Loucy (cell line): Measurements from ENCODE around the gene IGHMBP2.

ENCODE experiments used
- H2AFZ ChIP-seq: fragments of 200-600 bp; sonication (generic); 2 replicates; pipeline ENCODE4 v1.6.0; 2016; ENCODE audit warnings: antibody characterized with exemption, mild to moderate bottlenecking, low read length, moderate library complexity
- H3F3A ChIP-seq: fragments of 200-600 bp; 2 replicates; pipeline ENCODE4 v1.6.0; 2016; ENCODE audit warnings: antibody characterized with exemption, low read depth, mild to moderate bottlenecking
- H3K27me3 ChIP-seq: fragments of 200-600 bp; sonication (generic); 2 replicates; pipeline ENCODE4 v1.6.1; 2014; ENCODE audit warnings: low read length, mild to moderate bottlenecking; ENCODE audit not compliant: insufficient read depth, poor library complexity, severe bottlenecking
- H3K36me3 ChIP-seq: fragments of 200-600 bp; sonication (generic); 2 replicates; pipeline ENCODE4 v1.6.1; 2016; ENCODE audit warnings: low read length; ENCODE audit not compliant: insufficient read depth
- H3K4me1 ChIP-seq: fragments of 200-600 bp; sonication (generic); 2 replicates; pipeline ENCODE4 v1.5.1; 2014; ENCODE audit warnings: low read length, mild to moderate bottlenecking; ENCODE audit not compliant: insufficient read depth, poor library complexity, severe bottlenecking
- H3K4me2 ChIP-seq: fragments of 200-600 bp; sonication (generic); 2 replicates; pipeline ENCODE4 v1.6.0; 2014; ENCODE audit warnings: antibody characterized with exemption, low read length, low read depth, mild to moderate bottlenecking; ENCODE audit not compliant: poor library complexity, severe bottlenecking
- H3K4me3 ChIP-seq: fragments of 200-600 bp; sonication (generic); 2 replicates; pipeline ENCODE4 v1.5.1; 2014; ENCODE audit warnings: low read length, mild to moderate bottlenecking, mixed read lengths; ENCODE audit not compliant: poor library complexity, severe bottlenecking
- H3K79me2 ChIP-seq: fragments of 200-600 bp; sonication (generic); 2 replicates; pipeline ENCODE4 v1.6.1; 2014; ENCODE audit warnings: low read length; ENCODE audit not compliant: insufficient read depth
- H3K9ac ChIP-seq: fragments of 200-600 bp; sonication (generic); 2 replicates; pipeline ENCODE4 v1.6.0; 2014; ENCODE audit warnings: mild to moderate bottlenecking, low read depth, low read length, moderate library complexity; ENCODE audit not compliant: poor library complexity, severe bottlenecking
- H3K9me2 ChIP-seq: fragments of 200-600 bp; sonication (generic); replicated peaks from 2 replicates; pipeline ENCODE4 v1.6.1; 2016; ENCODE audit warnings: low read depth, low read length, mixed read lengths
- H3K9me3 ChIP-seq: fragments of 200-600 bp; sonication (generic); 2 replicates; pipeline ENCODE4 v1.6.1; 2014; ENCODE audit warnings: mild to moderate bottlenecking, antibody characterized with exemption, low read length, low read depth; ENCODE audit not compliant: insufficient read depth
- H4K20me1 ChIP-seq: fragments of 200-600 bp; sonication (generic); 2 replicates; pipeline ENCODE4 v1.6.0; 2014; ENCODE audit warnings: antibody characterized with exemption, low read length, mild to moderate bottlenecking; ENCODE audit not compliant: insufficient read depth, poor library complexity, severe bottlenecking
- EZH2phosphoT487 ChIP-seq: fragments of 200-600 bp; IDR thresholded peaks from 2 replicates; pipeline ENCODE4 v1.6.1; 2018; ENCODE audit warnings: antibody characterized with exemption, mild to moderate bottlenecking, moderate library complexity, borderline replicate concordance
- TF ChIP-seq, protein P1 (sequence below): fragments of 200-600 bp; sonication (generic); conservative IDR thresholded peaks from 2 replicates; pipeline ENCODE4 v1.5.1; 2014; ENCODE audit warnings: mild to moderate bottlenecking, antibody characterized with exemption, low read length

Gene IGHMBP2

DNA sequence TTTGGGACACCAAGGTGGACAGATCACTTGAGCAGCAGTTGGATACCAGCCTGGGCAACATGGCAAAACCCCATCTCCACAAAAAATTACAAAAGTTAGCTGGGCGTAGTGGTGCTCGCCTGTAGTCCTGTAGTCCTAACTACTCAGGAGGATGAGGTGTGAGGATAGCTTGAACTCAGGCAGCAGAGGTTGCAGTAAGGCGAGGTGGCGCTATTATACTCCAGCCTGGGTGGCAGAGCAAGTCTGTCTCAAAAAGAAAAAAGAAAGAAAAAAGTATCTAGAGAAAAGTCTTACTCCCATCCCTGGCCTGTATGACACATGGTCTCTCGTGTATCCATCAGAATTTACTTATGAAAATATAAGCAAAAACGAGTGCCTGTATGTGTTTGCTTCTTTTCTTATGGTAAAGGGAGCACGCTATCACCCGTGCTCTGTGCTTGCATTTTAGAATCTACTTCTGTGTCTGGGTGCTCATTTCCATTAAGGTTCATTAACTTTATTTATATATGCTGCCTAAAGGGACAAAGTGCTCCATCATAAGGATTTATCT lies 46.6 kb upstream of the IGHMBP2 start:
- Histone ChIP-seq H3K4me2 (no peak overlapping the region), H4K20me1 (no peaks in the 10 kb centered on the region), H3K4me3 (no peak overlapping the region), H3K9me2 (no peaks in the 10 kb centered on the region), H2AFZ (no peak overlapping the region), H3K4me1 (no peaks in the 10 kb centered on the region), H3K79me2 (no peaks in the 10 kb centered on the region), H3K27me3 (no peaks in the 10 kb centered on the region), H3K9me3 (no peaks in the 10 kb centered on the region), H3F3A (no peaks in the 10 kb centered on the region), H3K9ac (no peak overlapping the region), H3K36me3 (no peaks in the 10 kb centered on the region)
- TF ChIP-seq, protein P1, sequence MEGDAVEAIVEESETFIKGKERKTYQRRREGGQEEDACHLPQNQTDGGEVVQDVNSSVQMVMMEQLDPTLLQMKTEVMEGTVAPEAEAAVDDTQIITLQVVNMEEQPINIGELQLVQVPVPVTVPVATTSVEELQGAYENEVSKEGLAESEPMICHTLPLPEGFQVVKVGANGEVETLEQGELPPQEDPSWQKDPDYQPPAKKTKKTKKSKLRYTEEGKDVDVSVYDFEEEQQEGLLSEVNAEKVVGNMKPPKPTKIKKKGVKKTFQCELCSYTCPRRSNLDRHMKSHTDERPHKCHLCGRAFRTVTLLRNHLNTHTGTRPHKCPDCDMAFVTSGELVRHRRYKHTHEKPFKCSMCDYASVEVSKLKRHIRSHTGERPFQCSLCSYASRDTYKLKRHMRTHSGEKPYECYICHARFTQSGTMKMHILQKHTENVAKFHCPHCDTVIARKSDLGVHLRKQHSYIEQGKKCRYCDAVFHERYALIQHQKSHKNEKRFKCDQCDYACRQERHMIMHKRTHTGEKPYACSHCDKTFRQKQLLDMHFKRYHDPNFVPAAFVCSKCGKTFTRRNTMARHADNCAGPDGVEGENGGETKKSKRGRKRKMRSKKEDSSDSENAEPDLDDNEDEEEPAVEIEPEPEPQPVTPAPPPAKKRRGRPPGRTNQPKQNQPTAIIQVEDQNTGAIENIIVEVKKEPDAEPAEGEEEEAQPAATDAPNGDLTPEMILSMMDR = no peak
- TF ChIP-seq EZH2phosphoT487 = no peak

DNA sequence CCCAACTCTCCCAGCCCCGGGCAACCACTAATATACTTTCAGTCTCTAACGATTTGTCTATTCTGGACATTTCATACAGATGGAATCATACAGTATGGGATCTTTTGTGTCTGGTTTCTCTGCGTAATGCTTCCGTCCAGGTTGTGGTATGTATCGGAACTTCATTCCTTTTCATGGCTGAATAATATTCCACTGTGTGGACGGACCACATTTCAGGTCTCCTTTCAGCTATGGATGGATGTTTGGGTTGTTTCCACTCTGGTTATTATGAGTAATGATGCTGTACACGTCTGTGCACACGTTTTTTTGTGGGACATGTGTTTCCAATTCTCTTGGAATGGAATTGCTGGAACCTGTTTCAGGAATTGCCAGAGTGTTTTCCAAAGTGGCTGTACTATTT lies 44.6 kb upstream of the IGHMBP2 start:
- Histone ChIP-seq H3K27me3 (no peaks in the 10 kb centered on the region), H3F3A (no peaks in the 10 kb centered on the region), H3K4me1 (no peaks in the 10 kb centered on the region), H3K4me2 (no peak overlapping the region), H3K9ac (no peak overlapping the region), H3K36me3 (no peaks in the 10 kb centered on the region), H2AFZ (no peak overlapping the region), H3K9me2 (no peaks in the 10 kb centered on the region), H3K79me2 (no peaks in the 10 kb centered on the region), H3K4me3 (no peak overlapping the region), H4K20me1 (no peaks in the 10 kb centered on the region), H3K9me3 (no peaks in the 10 kb centered on the region)
- no peak for TF ChIP-seq EZH2phosphoT487
- TF ChIP-seq, protein P1 = no peak

DNA sequence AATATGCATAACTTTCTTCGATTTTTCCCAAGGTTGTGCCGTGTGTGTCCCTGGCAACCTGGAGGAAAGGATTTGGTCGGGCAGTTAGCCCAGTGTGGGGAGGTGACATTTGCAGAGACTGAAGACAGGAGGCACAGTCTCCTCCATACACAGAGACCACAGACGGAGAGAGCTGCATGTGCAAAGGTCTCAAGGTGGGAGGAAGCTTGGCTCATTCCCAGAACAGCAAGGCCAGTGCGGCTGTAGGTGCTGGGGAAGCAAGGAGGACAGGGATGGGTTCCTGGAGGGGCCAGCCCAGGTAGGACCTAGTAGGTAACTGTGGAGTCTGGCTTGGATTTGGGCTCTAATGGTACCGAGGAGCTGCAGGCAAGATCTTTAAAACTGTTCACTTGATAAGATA lies 41.3 kb upstream of the IGHMBP2 start:
- no peaks in the 10 kb centered on the region for H3K36me3 ChIP-seq
- no peak for TF ChIP-seq EZH2phosphoT487
- TF ChIP-seq, protein P1 = no peak
- no peak overlapping the region for H3K4me2 ChIP-seq
- H3K9ac ChIP-seq = no peak overlapping the region
- H2AFZ ChIP-seq = no peak overlapping the region
- no peaks in the 10 kb centered on the region for H3K9me2 ChIP-seq
- H3K9me3 ChIP-seq = no peaks in the 10 kb centered on the region
- no peaks in the 10 kb centered on the region for H3K27me3 ChIP-seq
- H3F3A ChIP-seq = no peaks in the 10 kb centered on the region
- H3K4me1 ChIP-seq = no peaks in the 10 kb centered on the region
- H4K20me1 ChIP-seq = no peaks in the 10 kb centered on the region
- no peaks in the 10 kb centered on the region for H3K79me2 ChIP-seq
- no peak overlapping the region for H3K4me3 ChIP-seq
